CD4-positive, alpha-beta T cell treated with Interleukin-15 for 4 hours (primary cell): ENCODE data around the gene GNPTAB.

Experiments used
- DNase-seq: peaks from one replicate; pipeline ENCODE4 v3.0.0-alpha.2; 2020; ENCODE audit warnings: low spot score

Gene GNPTAB

DNA sequence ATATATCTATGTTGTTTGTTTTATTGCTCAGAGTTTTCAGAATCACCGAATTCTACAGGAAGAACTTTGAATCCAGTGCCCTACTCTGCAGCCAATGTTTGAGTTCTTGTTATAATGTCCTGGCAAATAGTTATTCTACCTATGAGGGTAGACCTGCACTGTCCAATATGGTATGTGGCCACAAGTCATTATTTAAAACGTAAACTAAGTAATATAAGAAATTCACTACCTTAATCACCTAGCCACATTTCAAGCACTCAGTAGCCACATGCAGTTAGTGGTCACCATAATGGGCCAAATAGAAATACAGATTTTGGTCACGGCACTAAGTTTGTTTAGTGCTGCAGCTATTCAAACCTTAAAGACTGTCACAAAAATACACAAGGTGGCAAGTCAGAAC is 26.4 kb downstream of the GNPTAB start:
- no peak for DNase-seq

DNA sequence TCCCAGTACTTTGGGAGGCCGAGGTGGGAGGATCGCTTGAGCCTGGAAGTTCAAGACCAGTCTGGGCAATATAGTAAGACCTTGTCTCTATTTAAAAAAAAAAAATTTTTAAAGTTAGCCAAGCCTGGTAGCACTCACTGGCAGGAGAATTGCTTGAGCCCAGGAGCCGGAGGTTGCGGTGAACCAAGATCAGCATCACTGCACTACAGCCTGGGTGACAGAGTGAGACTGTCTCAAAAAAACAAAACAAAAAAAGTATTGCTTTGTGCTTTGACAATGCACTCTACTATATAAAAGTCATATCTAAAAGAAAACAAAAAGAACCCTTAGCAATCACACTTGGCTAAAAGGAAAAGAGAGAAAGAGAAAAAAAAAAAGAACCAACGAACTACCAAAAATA is 26.8 kb downstream of the GNPTAB start:
- DNase-seq = no peak

DNA sequence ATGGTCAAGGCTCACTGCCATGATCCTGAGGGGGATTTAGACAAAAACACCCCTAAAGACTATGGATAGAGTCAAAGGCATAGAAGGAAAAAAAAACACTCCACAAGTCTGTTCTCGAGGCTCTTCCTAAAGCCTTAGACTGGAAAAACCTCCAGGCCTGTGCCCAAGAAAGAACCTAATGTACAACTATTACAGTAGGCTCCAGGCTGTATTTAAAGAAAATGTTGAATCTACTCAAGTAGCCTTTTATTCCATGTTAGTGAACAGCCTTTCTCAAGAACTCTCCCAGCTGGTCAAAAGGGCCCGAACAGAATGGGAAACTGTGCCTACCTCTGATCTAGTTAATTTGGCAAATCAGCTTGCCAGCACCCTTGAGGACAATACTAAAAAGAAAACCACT is 28.3 kb downstream of the GNPTAB start:
- no peak for DNase-seq

GRCh38 chr12:101799774-101800173 is 31.0 kb downstream of the GNPTAB start:
- DNase-seq = no peak

DNA sequence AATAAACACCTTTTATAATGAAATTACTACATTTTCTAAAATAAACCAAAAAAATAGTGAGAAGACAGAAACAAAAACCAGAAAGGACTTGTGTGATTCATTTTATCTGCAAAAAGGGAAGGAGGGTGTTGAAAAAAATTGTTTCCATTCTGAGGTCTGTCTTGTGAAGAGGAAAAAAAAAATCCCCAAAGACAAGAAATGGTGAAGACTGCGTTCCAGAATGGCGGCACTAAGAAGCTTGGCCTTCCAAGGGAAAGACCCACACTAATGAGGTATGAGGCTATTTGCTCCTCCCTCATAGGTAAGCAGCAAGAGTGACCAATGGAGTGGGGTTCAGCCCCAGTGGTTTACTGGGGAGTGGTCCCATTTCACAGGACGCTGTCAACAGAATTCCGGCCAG is 35.0 kb downstream of the GNPTAB start:
- DNase-seq = no peak

DNA sequence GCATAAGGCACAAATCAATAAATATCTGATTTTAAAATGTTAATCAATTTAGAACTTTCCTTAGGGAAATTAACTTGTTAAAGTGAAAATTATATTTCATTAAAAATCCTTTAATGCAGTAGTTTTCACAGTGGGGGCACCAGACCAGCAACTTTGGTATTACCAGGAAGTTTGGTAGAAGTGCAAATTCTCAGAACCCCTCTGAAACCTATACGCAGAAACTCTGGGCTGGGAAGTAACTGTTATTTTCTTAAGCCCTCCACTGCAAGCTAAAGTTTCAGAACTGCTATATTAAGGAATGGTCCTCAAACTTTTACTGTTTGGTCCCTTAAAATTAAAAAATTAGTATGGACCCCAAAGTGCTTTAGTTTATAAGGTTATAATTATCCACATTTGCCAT is 35.7 kb downstream of the GNPTAB start:
- DNase-seq = peak; percentile 62

- no peak for DNase-seq
These were observed 36.2 kb downstream of the GNPTAB start for GRCh38 chr12:101794574-101794973.

DNA sequence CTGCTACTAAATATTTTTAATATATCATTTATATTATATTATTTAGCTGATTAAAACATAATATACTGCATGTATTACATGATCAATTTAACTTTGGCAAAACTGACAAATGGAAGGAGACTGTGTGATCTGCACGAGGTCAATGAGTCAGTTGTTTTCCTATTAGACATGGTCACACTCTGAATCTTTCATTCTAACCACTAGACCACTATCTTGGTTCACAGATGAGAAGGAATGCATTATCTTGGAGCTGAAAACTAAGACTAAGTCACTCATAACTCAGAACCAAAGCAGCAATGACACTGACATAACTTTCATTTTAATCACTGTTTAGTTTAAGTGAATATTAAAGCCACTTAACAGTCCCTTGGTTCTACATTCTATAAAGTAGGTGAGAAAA is 37.4 kb downstream of the GNPTAB start:
- DNase-seq = peak; percentile 29

DNA sequence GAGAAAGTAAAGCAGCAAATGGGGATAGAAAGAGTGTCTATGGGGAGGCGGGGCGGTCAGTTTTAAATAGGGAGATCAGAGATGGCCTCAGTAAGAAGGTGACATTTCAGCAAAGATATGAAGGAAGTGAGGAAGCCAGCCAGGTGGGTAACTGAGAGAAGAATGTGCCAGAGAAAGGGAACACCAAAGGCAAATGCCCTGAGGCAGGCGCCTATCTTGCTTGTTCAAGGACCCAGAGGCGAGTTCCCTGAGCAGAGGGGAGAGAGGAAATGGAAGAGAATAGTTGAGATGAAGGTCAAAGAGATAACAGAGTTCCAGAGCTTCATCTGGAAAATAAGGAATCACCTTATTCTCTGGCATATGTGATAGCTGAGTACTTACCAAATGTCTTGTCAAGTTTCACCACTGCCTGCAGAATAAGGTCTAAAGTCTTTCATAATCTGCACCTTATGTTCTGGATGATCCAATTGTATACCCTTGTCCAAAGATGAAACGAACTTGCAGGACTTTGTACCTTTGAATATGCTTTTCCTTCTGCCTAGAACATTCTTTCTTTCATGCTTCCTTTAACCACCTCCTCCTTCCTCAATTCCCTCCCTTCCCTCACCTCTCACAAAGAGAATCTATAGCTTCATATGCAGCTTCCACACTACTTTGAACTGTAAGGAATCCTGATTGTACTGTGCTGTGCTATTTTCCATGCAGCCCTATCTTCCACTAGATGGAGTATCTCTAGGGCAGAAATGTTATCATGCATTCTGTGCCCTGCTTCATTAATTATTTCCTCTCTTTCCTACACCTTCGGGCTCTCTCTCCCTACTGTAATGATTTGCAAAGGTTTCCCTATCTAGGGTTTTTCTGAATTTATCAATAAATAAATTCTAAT is 38.5 kb downstream of the GNPTAB start:
- DNase-seq = peak; percentile 10

DNA sequence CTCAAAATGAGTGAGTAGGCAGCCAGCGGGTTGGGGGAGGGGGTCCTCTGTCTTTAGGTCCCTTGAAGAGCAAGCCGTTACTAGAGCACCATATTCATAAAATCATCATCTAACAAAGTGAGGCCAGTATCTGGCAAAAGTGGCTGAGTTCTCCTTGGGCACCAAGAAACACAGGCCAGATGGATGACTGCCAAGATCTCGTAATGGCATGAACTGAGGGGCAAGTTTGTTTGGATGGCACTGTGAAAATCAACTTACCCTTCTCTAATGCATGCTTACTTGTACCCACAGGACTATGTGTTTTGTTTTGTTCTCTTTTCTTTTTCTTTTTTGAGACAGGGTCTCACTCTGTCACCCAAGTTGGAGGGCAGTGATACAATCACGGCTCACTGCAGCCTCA is 41.6 kb downstream of the GNPTAB start:
- DNase-seq = no peak

- DNase-seq = no peak
These were observed 45.1 kb downstream of the GNPTAB start for GRCh38 chr12:101785671-101786070.

DNA sequence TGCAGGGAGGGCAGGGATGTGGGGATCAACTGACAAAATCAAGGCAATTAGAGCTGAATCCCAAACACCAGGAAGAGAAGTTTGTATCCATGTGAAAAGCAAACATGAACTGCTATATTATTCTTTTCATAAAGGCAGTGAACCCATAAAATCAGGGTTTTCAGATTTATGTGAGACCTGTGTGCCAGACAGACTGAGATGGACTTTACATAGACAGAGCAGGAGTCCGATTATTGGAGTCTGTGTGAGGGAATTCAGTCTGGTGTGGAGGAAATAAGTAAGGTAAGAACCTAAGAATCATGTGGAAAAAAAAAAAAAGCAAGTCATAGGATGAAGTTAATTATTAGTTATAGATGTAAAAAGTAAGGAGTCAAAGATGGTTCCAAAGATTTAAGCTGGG is 46.4 kb downstream of the GNPTAB start:
- DNase-seq = no peak

GRCh38 chr12:101783838-101784237 is 46.9 kb downstream of the GNPTAB start:
- no peak for DNase-seq

GRCh38 chr12:101783150-101783549 is 47.6 kb downstream of the GNPTAB start:
- no peak for DNase-seq

GRCh38 chr12:101782273-101782731 is 48.5 kb downstream of the GNPTAB start:
- DNase-seq = no peak

GRCh38 chr12:101781834-101782233 is 48.9 kb downstream of the GNPTAB start:
- DNase-seq = no peak

- no peak for DNase-seq
These were observed 50.2 kb downstream of the GNPTAB start for GRCh38 chr12:101780599-101780998.

- no peak for DNase-seq
These were observed 51.1 kb downstream of the GNPTAB start for GRCh38 chr12:101779626-101780025.

DNA sequence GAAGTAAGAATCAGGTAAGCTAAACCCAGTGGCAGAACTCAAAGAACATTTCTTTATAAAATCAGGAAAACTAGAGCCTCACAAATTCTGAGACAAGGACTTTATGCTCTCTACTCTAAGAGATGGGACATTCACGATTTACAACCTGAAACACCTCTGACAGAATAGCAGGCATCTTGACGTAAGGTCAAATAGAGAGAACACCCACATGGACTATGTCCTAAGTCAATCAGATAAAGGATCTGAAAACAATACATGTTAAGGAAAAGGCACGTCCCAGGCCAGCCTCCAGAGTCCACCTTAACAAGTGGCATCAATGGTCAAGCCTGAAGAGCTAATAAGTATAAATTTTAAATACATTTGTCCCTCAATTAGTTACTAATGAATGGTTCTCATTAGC is 51.6 kb downstream of the GNPTAB start:
- no peak for DNase-seq

DNA sequence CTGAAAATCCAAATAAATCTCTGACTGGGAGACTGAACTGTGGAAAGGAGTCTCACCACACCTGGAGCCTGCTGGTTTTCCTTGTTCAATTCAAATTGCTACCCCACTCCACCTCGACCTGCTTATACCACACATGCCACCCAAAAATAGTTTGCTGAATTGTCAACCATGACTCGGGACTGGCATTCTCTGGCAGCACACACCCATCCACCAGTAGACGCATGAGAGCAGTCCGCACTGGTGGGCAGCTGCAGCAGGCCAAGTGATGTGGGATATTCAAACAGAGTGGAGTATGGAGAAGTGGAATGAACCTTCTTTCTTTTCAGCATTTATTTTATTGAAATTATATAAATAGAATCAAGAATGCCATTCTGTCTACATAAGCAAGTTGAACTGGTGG is 52.8 kb downstream of the GNPTAB start:
- DNase-seq = no peak

DNA sequence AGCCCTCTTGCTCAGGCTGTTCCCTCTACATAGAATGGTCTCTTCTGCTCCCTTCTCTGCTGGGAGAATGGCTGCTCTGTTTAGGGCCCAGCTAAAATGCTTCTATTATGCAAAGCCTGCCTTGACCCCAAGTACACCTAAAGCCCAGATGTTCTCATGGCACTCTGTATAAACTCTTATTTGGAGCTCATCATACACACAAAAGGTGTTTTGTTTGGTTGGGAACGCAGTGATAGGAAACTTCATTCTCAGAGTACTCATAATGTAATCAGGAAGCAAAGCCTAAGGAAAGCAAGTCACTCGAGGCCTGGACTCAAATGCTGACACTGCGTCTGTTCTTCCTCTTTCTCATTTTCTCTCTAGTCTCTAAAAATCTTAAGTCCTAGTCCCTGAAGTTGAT is 53.3 kb downstream of the GNPTAB start:
- DNase-seq = no peak

- DNase-seq = no peak
These were observed 54.9 kb downstream of the GNPTAB start for GRCh38 chr12:101775816-101776215.

GRCh38 chr12:101773650-101774162 is 57.1 kb downstream of the GNPTAB start:
- peak; percentile 79 for DNase-seq
